HL-60 (cell line): Measurements from ENCODE around the gene SUV39H1.

Source experiments
- CTCF ChIP-seq: IDR thresholded peaks from one replicate; pipeline ENCODE4 v1.5.1; 2011; ENCODE audit warnings: low read length, control low read depth, inconsistent platforms; ENCODE audit not compliant: insufficient read depth
- POLR2AphosphoS5 ChIP-seq: IDR thresholded peaks from 2 replicates; pipeline ENCODE4 v1.6.1; 2012; ENCODE audit warnings: low read depth
- REST ChIP-seq: IDR thresholded peaks from 2 replicates; pipeline ENCODE4 v1.6.1; 2012; ENCODE audit warnings: low read depth; ENCODE audit not compliant: insufficient replicate concordance
- SPI1 ChIP-seq: IDR thresholded peaks from 2 replicates; pipeline ENCODE4 v1.6.1; 2012; ENCODE audit warnings: low read depth, mild to moderate bottlenecking, borderline replicate concordance

- TF ChIP-seq CTCF (no peak), POLR2AphosphoS5 (no peak), REST (no peak), SPI1 (no peak)
Measured at GRCh38 chrX:48751343-48751742, 54.8 kb downstream of the SUV39H1 start.
